BJ (cell line): Measurements from ENCODE around the gene LYZL2. TPM values are rescaled to one million over a fixed set of nuclear protein-coding genes. Genes with fewer than 3 reads are reported as not detected.
"Not testable (repeated sequence)": the region's sequence is repeated elsewhere in the genome, so short reads cannot be mapped to it uniquely, and the experiment has no call there.

Experiments used
- CTCF ChIA-PET: fragments of 350-600 bp; formaldehyde crosslinking; extraction: SDS; loops from one replicate; lab custom pipeline; 2021; ENCODE audit warnings: antibody characterized with exemption, inconsistent platforms; lab: Yijun Ruan, JAX
- POLR2A ChIA-PET: fragments of 300-600 bp; sonication (Branson Sonifier 250); formaldehyde crosslinking; extraction: SDS; loops from one replicate; lab custom pipeline; 2021; ENCODE audit warnings: antibody characterized with exemption; lab: Charles Lee
- DNase-seq: peaks from one replicate; pipeline ENCODE4 v3.0.0-alpha.2; 2011; ENCODE audit warnings: low read depth
- H3K27me3 ChIP-seq: 2 replicates; pipeline ENCODE4 v1.6.0; 2011; ENCODE audit warnings: low read length; ENCODE audit not compliant: control insufficient read depth, insufficient read depth
- H3K36me3 ChIP-seq: 2 replicates; pipeline ENCODE4 v1.5.1; 2011; ENCODE audit warnings: low read length; ENCODE audit not compliant: control insufficient read depth, insufficient read depth
- H3K4me3 ChIP-seq: 2 replicates; pipeline ENCODE4 v1.5.1; 2011; ENCODE audit warnings: low read depth, mild to moderate bottlenecking, control low read depth, low read length
- CTCF ChIP-seq: IDR thresholded peaks from 2 replicates; pipeline ENCODE4 v1.5.1; 2011; ENCODE audit warnings: low read depth, mild to moderate bottlenecking, control low read depth, inconsistent platforms, low read length, moderate library complexity; ENCODE audit not compliant: insufficient read depth
- polyA plus RNA-seq: library from polyadenylated mRNA; depleted of rRNA; stranded (reverse); fragments of >200 nt; gene quantifications from 2 replicates; pipeline ENCODE4 v1.2.3, GENCODE V29; 2011

Gene LYZL2
- polyA plus RNA-seq, 1 experiment = not detected

- peak; percentile 59 for DNase-seq
- H3K27me3 ChIP-seq = peaks cover 2% of the 10 kb centered on the region; the same call in 1 of the 2 replicates
- no peak overlapping the region for H3K4me3 ChIP-seq
- H3K36me3 ChIP-seq = no peaks in the 10 kb centered on the region
- TF ChIP-seq CTCF = peak; percentile 74
- POLR2A ChIA-PET = no interaction called here
- CTCF ChIA-PET = interaction anchor here (0.6 to 3.7 kb wide), 22 partner anchors 9 to 1837 kb away, joined by 3 to 25 read pairs (median 4); no protein-coding TSS in a partner anchor
These were observed 41.6 kb upstream of the LYZL2 start for GRCh38 chr10:30671026-30671616.

GRCh38 chr10:30667982-30668381, 38.4 kb upstream of the LYZL2 start:
- POLR2A ChIA-PET, CTCF ChIA-PET, H3K4me3 ChIP-seq, H3K27me3 ChIP-seq, DNase-seq, H3K36me3 ChIP-seq: not testable (repeated sequence)

- not testable (repeated sequence) for H3K27me3 ChIP-seq, H3K4me3 ChIP-seq, H3K36me3 ChIP-seq, DNase-seq
- ChIA-PET POLR2A (interaction anchor here (0.7 kb wide), 1 partner anchor 1529 kb away, joined by 4 read pairs; no protein-coding TSS in a partner anchor), CTCF (interaction anchor here (0.8 kb wide), 1 partner anchor 24 kb away, joined by 4 read pairs; no protein-coding TSS in a partner anchor)
These were observed 33.9 kb upstream of the LYZL2 start for GRCh38 chr10:30663403-30663802.

GRCh38 chr10:30662814-30663213, 33.3 kb upstream of the LYZL2 start:
- TF ChIP-seq CTCF = no peak
- peaks cover under 1% of the 10 kb centered on the region; the same call in 1 of the 2 replicates for H3K27me3 ChIP-seq
- no peak overlapping the region for H3K4me3 ChIP-seq
- H3K36me3 ChIP-seq = no peaks in the 10 kb centered on the region
- ChIA-PET POLR2A (interaction anchor here (0.7 kb wide), 1 partner anchor 1530 kb away, joined by 4 read pairs; no protein-coding TSS in a partner anchor), CTCF (interaction anchor here (0.8 to 2.0 kb wide), 2 partner anchors 8 to 23 kb away, joined by 4 to 7 read pairs; no protein-coding TSS in a partner anchor)
- no peak for DNase-seq

- H3K27me3 ChIP-seq, POLR2A ChIA-PET, H3K4me3 ChIP-seq, DNase-seq, H3K36me3 ChIP-seq: not testable (repeated sequence)
- CTCF ChIA-PET = interaction anchor here (0.6 to 1.3 kb wide), 2 partner anchors 21 to 217 kb away, joined by 3 to 6 read pairs; no protein-coding TSS in a partner anchor
These were observed 30.8 kb upstream of the LYZL2 start for GRCh38 chr10:30660314-30660713.

GRCh38 chr10:30656233-30656632, 26.7 kb upstream of the LYZL2 start:
- POLR2A ChIA-PET = no interaction called here
- CTCF ChIA-PET = interaction anchor here (1.0 to 2.4 kb wide), 3 partner anchors 15 to 31 kb away, joined by 3 to 14 read pairs (median 5); no protein-coding TSS in a partner anchor
- H3K4me3 ChIP-seq = no peak overlapping the region
- H3K36me3 ChIP-seq = no peaks in the 10 kb centered on the region
- DNase-seq = no peak
- no peak for TF ChIP-seq CTCF
- H3K27me3 ChIP-seq = peaks cover 3% of the 10 kb centered on the region

- DNase-seq, POLR2A ChIA-PET, H3K4me3 ChIP-seq, H3K27me3 ChIP-seq, H3K36me3 ChIP-seq: not testable (repeated sequence)
- CTCF ChIA-PET = interaction anchor here (1.8 to 2.4 kb wide), 2 partner anchors 15 to 16 kb away, joined by 3 to 14 read pairs; no protein-coding TSS in a partner anchor
These were observed 25.4 kb upstream of the LYZL2 start for GRCh38 chr10:30655001-30655400.

GRCh38 chr10:30651470-30652397, 22.2 kb upstream of the LYZL2 start:
- not testable (repeated sequence) for H3K36me3 ChIP-seq, DNase-seq, H3K27me3 ChIP-seq, H3K4me3 ChIP-seq
- ChIA-PET POLR2A (interaction anchor here (0.6 kb wide), 1 partner anchor 1165 kb away, joined by 3 read pairs; no protein-coding TSS in a partner anchor), CTCF (interaction anchor here (1.7 kb wide), 1 partner anchor 12 kb away, joined by 4 read pairs; no protein-coding TSS in a partner anchor)
